ENCODE data around the gene IGF2R. TPM values are rescaled to one million over a fixed set of nuclear protein-coding genes. Genes with fewer than 3 reads are reported as not detected.

The IGF2R gene
- total RNA-seq, 6 experiments from 2014 or later = 77.3 to 119 (median 88.1) TPM

DNA sequence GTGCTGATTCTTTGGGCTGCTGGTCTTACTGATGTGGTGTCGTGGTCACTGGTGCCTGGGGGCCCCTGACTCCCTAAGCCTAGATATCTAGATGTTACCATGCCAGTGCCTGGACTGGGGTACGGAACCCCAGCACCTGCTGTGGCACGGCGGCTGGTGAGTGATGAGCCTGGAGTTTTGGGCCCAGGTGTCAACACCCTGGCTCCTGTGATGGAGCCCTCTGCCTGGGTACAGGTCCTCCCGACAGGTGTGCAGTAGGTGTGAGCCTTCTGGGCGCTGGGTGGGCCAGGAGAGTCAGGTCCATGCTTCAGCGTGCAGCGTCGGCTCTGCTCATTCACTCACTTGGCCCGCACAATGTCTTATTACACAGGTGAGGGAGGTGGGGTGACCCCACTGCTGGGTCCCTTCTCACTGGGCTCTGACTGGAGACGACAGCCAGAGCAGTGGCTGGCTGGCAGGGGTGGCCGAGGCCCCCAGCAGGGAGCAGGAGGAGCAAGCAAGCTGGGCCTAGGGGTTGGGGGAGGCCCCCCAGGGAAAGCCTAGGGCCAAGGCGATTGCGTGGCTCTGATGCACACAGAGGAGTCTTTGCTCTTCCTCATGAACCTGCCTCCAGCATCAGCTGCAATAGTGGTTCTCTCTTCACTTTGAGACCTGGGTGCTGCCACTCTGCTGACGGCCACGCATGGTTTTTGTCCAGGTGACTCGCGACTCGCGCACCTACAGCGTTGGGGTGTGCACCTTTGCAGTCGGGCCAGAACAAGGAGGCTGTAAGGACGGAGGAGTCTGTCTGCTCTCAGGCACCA lies 110.2 kb downstream of the IGF2R start:
- Mint-ChIP-seq H3K27me3 (ENCODE audit: insufficient read depth) (no peaks in the 10 kb centered on the region), H3K27ac (no peak overlapping the region), H3K4me3 (no peak overlapping the region), H3K4me1 (ENCODE audit: low read depth) (peaks cover 22% of the 10 kb centered on the region), H3K36me3 (ENCODE audit: low read depth) (peaks cover 36% of the 10 kb centered on the region), H3K9me3 (no peaks in the 10 kb centered on the region)
- TF ChIP-seq, protein P1, sequence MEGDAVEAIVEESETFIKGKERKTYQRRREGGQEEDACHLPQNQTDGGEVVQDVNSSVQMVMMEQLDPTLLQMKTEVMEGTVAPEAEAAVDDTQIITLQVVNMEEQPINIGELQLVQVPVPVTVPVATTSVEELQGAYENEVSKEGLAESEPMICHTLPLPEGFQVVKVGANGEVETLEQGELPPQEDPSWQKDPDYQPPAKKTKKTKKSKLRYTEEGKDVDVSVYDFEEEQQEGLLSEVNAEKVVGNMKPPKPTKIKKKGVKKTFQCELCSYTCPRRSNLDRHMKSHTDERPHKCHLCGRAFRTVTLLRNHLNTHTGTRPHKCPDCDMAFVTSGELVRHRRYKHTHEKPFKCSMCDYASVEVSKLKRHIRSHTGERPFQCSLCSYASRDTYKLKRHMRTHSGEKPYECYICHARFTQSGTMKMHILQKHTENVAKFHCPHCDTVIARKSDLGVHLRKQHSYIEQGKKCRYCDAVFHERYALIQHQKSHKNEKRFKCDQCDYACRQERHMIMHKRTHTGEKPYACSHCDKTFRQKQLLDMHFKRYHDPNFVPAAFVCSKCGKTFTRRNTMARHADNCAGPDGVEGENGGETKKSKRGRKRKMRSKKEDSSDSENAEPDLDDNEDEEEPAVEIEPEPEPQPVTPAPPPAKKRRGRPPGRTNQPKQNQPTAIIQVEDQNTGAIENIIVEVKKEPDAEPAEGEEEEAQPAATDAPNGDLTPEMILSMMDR (IDR thresholded peaks at IDR 0.05) = no peak
- no peak for DNase-seq

DNA sequence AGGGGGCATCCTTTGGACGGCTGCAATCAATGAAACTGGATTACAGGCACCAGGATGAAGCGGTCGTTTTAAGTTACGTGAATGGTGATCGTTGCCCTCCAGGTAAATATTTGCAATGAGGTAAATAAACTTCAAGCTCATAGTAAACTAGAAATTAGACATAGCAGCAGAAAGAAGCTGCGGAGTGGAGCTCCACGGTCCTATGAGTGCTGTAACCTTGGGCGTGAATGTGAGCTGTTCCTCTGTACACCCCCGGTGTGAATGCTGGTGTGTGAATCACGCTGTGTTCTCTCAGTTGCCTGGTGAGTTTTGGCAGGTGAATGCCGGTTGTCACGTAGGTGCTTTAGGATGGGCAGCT lies 110.8 kb downstream of the IGF2R start:
- TF ChIP-seq, protein P1 (IDR thresholded peaks at IDR 0.05) = no peak
- H3K4me3 Mint-ChIP-seq = no peak overlapping the region
- H3K9me3 Mint-ChIP-seq = no peaks in the 10 kb centered on the region
- no peak overlapping the region for H3K27ac Mint-ChIP-seq
- no peaks in the 10 kb centered on the region for H3K27me3 Mint-ChIP-seq (ENCODE audit: insufficient read depth)
- peaks cover 22% of the 10 kb centered on the region for H3K4me1 Mint-ChIP-seq (ENCODE audit: low read depth)
- no peak for DNase-seq
- H3K36me3 Mint-ChIP-seq (ENCODE audit: low read depth) = peaks cover 36% of the 10 kb centered on the region

DNA sequence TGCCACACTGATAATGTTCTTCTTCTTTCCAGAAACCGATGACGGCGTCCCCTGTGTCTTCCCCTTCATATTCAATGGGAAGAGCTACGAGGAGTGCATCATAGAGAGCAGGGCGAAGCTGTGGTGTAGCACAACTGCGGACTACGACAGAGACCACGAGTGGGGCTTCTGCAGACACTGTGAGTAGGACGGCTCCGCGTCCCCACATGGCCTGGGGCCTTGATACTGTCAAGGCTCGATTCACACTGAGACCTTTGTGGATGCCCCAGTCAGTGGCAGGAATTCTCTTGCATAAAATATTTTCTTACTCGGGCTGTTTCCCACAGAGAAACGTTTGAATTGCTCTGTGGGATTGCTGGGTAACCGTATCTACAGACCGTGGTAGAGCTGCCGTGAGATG lies 111.2 kb downstream of the IGF2R start:
- H3K9me3 Mint-ChIP-seq = no peaks in the 10 kb centered on the region
- H3K4me1 Mint-ChIP-seq (ENCODE audit: low read depth) = peaks cover 22% of the 10 kb centered on the region
- no peak for DNase-seq
- H3K36me3 Mint-ChIP-seq (ENCODE audit: low read depth) = peaks cover 34% of the 10 kb centered on the region
- no peak overlapping the region for H3K4me3 Mint-ChIP-seq
- H3K27ac Mint-ChIP-seq = no peak overlapping the region
- TF ChIP-seq, protein P1 (IDR thresholded peaks at IDR 0.05) = no peak
- H3K27me3 Mint-ChIP-seq (ENCODE audit: insufficient read depth) = no peaks in the 10 kb centered on the region

DNA sequence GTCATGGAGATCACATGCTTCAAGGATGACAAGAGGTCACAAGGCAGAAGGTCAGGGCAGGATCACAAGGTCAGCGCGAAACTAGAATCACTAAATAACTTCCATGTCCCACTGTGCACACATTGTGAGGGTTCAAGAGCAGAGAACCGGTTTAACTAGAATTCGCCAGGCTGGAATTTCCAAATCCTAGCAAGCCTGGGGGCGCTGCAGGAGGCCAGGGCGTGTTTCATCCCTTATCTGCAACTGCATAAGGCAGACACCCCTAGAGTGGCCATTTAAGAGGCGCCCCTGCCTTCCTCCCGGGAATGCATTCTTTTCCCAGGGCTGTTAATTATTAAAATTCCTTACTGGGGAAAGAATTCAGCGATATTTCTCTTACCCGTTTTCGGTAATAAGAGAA lies 112.5 kb downstream of the IGF2R start:
- H3K4me3 Mint-ChIP-seq = no peak overlapping the region
- DNase-seq = no peak
- TF ChIP-seq, protein P1 (IDR thresholded peaks at IDR 0.05) = no peak
- H3K9me3 Mint-ChIP-seq = no peaks in the 10 kb centered on the region
- H3K4me1 Mint-ChIP-seq (ENCODE audit: low read depth) = peaks cover 20% of the 10 kb centered on the region
- no peak overlapping the region for H3K27ac Mint-ChIP-seq
- peaks cover 34% of the 10 kb centered on the region for H3K36me3 Mint-ChIP-seq (ENCODE audit: low read depth)
- H3K27me3 Mint-ChIP-seq (ENCODE audit: insufficient read depth) = no peaks in the 10 kb centered on the region

DNA sequence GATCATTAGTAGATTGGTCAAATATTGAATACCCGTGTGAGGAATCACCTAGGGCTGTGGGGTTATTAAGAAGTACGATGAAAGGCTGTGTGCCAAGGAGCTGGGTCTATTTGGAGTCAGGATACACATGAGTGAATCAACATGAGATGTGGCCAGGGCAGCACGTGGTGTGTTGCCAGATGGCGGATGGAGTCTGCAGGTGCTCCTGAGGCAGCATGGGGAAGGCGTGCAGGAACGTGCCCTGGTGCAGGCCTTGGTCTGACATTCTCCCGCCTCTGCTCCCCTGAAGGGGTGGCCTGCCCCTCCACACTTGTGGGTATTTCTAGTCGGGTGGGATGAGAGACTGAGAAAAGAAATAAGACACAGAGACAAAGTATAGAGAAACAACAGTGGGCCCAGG lies 113.7 kb downstream of the IGF2R start:
- Mint-ChIP-seq H3K36me3 (ENCODE audit: low read depth) (peaks cover 34% of the 10 kb centered on the region), H3K9me3 (no peaks in the 10 kb centered on the region), H3K27ac (no peak overlapping the region), H3K4me1 (ENCODE audit: low read depth) (peaks cover 8% of the 10 kb centered on the region), H3K27me3 (ENCODE audit: insufficient read depth) (no peaks in the 10 kb centered on the region), H3K4me3 (no peak overlapping the region)
- TF ChIP-seq, protein P1 (IDR thresholded peaks at IDR 0.05) = no peak
- no peak for DNase-seq
